Endodermal cell (in vitro differentiated cells): Measurements from ENCODE around the gene UVRAG. TPM values are rescaled to one million over a fixed set of nuclear protein-coding genes. Genes with fewer than 3 reads are reported as not detected.

Experiments used
- DNase-seq: peaks from one replicate; pipeline ENCODE4 v3.0.0-alpha.2; 2017
- H3K27ac ChIP-seq: 2 replicates; pipeline ENCODE4 v1.5.1; 2013; ENCODE audit warnings: mild to moderate bottlenecking, low read depth, low read length, moderate library complexity
- H3K27me3 ChIP-seq: 2 replicates; pipeline ENCODE4 v1.6.1; 2013; ENCODE audit warnings: mild to moderate bottlenecking, low read length, moderate library complexity; ENCODE audit not compliant: insufficient read depth, control insufficient read depth, poor library complexity, severe bottlenecking
- H3K36me3 ChIP-seq: 2 replicates; pipeline ENCODE4 v1.7.0; 2013; ENCODE audit warnings: mild to moderate bottlenecking, low read length, moderate library complexity; ENCODE audit not compliant: control insufficient read depth, insufficient read depth
- H3K4me1 ChIP-seq: one replicate; pipeline ENCODE4 v1.7.0; 2013; ENCODE audit warnings: low read length; ENCODE audit not compliant: control insufficient read depth, insufficient read depth
- H3K4me3 ChIP-seq: 2 replicates; pipeline ENCODE4 v1.5.1; 2013; ENCODE audit warnings: mild to moderate bottlenecking, low read length, moderate library complexity
- H3K9ac ChIP-seq: 2 replicates; pipeline ENCODE4 v1.6.1; 2013; ENCODE audit warnings: mild to moderate bottlenecking, low read length, moderate library complexity; ENCODE audit not compliant: poor library complexity, severe bottlenecking; ENCODE audit errors: extremely low read depth
- H3K9me3 ChIP-seq: 2 replicates; pipeline ENCODE4 v1.6.1; 2013; ENCODE audit warnings: mild to moderate bottlenecking, low read length, moderate library complexity; ENCODE audit not compliant: control insufficient read depth
- H3K27ac Mint-ChIP-seq: 2 replicates; pipeline ENCODE4 v1.8.0; 2020; ENCODE audit warnings: mixed read lengths
- H3K27me3 Mint-ChIP-seq: 2 replicates; pipeline ENCODE4 v1.8.0; 2021; ENCODE audit warnings: mild to moderate bottlenecking, mixed read lengths; ENCODE audit not compliant: insufficient read depth
- H3K36me3 Mint-ChIP-seq: 2 replicates; pipeline ENCODE4 v1.8.0; 2020; ENCODE audit warnings: low read depth, mixed read lengths
- H3K4me1 Mint-ChIP-seq: 2 replicates; pipeline ENCODE4 v1.8.0; 2020; ENCODE audit warnings: mixed read lengths
- H3K4me3 Mint-ChIP-seq: 2 replicates; pipeline ENCODE4 v1.8.0; 2020; ENCODE audit warnings: mild to moderate bottlenecking, moderate library complexity, mixed read lengths
- H3K9me3 Mint-ChIP-seq: 2 replicates; pipeline ENCODE4 v1.8.0; 2020; ENCODE audit warnings: mild to moderate bottlenecking, mixed read lengths
- CTCF ChIP-seq: fragments of 200-600 bp; sonication (generic); conservative IDR thresholded peaks from 2 replicates; pipeline ENCODE4 v1.5.0; 2021; ENCODE audit warnings: antibody characterized with exemption, mild to moderate bottlenecking
- WGBS, 2 experiments: methylation state at CpG; one replicate each; pipeline versions ENCODE4 v1.1.5 to v1.1.7; 2013; ENCODE audit warnings: missing lambda C conversion rate in 2 of 2, mixed read lengths in 1 of 2; ENCODE audit not compliant: insufficient coverage in 1 of 2, insufficient read length in 1 of 2; 5-methylcytosine and 5-hydroxymethylcytosine counted together
- total RNA-seq, 2 donors: library from RNA; stranded (reverse); fragmentation: NEBNext Ultra II Directional in 1 of 2; extraction: Animal tissue kit (Norgen Biotek cat#: 25700) in 1 of 2; gene quantifications; 2 replicates in 1 of 2; 3 replicates in 1 of 2; pipeline ENCODE4 v1.2.1, GENCODE V29; 2021

UVRAG gene
- total RNA-seq, 2 donors from 2014 or later, result 19.7 to 34.9 TPM

DNA sequence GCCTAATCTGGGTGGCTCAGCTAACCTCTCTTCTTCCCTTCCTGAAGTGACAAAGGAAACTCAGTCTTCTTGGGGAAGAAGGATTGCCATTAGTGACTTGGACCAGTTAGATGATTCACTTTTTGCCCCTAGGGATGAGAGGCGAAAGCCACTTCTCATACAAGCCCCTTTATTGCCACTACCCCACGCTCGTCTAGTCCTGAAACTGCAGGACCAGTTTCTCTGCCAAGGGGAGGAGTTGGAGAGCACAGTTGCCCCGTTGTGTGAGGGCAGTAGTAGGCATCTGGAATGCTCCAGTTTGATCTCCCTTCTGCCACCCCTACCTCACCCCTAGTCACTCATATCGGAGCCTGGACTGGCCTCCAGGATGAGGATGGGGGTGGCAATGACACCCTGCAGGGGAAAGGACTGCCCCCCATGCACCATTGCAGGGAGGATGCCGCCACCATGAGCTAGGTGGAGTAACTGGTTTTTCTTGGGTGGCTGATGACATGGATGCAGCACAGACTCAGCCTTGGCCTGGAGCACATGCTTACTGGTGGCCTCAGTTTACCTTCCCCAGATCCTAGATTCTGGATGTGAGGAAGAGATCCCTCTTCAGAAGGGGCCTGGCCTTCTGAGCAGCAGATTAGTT lies 14.2 kb upstream of the UVRAG start:
- Mint-ChIP-seq H3K4me3 (no peak overlapping the region), H3K9me3 (no peaks in the 10 kb centered on the region), H3K27ac (no peak overlapping the region), H3K4me1 (peaks cover 4% of the 10 kb centered on the region), H3K36me3 (peaks cover 7% of the 10 kb centered on the region), H3K27me3 (no peaks in the 10 kb centered on the region)
- no peak for TF ChIP-seq CTCF
- no peak overlapping the region for H3K4me3 ChIP-seq
- H3K9me3 ChIP-seq, result no peaks in the 10 kb centered on the region
- H3K9ac ChIP-seq, result no peak overlapping the region
- no peak overlapping the region for H3K27ac ChIP-seq
- no peaks in the 10 kb centered on the region for H3K4me1 ChIP-seq
- no peaks in the 10 kb centered on the region for H3K36me3 ChIP-seq
- no peak for DNase-seq
- 92 to 94% methylated on average over 2 to 6 of the region's 6 CpGs for WGBS, 2 experiments
- H3K27me3 ChIP-seq, result no peaks in the 10 kb centered on the region

DNA sequence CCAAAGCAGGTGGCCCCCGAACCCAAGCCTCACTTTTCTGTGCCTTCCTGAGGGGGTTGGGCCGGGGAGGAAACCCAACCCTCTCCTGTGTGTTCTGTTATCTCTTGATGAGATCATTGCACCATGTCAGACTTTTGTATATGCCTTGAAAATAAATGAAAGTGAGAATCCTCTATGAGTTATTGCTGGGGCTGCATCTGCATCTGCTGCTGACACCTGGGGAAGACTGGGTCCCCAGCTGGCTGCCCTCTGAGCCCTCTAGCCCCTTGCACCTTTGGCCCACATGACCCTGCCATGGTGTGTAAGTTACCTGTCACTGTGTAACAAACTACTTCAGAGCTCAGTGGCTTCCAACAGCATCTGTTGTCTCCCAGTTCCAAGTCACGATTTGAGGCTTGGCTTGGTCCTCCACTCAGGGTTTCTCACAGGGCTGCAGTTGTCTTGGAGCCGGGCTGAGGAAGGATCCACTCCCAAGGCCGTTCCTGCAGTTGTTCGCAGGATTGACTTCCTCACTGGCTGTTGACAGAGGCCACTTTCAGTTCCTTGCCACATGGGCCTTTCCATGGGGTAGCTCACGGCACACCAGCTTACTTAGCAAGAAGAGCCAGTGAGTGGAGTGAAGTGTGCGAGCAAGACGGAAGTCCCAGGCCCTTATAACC lies 13.5 kb upstream of the UVRAG start:
- 89 to 94% methylated on average over 9 of the region's 9 CpGs for WGBS, 2 experiments
- Histone ChIP-seq H3K9ac (no peak overlapping the region), H3K36me3 (no peaks in the 10 kb centered on the region), H3K4me1 (no peaks in the 10 kb centered on the region), H3K27me3 (no peaks in the 10 kb centered on the region), H3K27ac (no peak overlapping the region), H3K9me3 (no peaks in the 10 kb centered on the region), H3K4me3 (no peak overlapping the region)
- Mint-ChIP-seq H3K9me3 (no peaks in the 10 kb centered on the region), H3K27me3 (no peaks in the 10 kb centered on the region), H3K4me1 (peaks cover 4% of the 10 kb centered on the region), H3K4me3 (no peak overlapping the region), H3K36me3 (peaks cover 7% of the 10 kb centered on the region), H3K27ac (no peak overlapping the region)
- peak; percentile 21 for DNase-seq
- TF ChIP-seq CTCF, result no peak

- H3K4me1 Mint-ChIP-seq, result peaks cover 4% of the 10 kb centered on the region
- H3K9ac ChIP-seq, result no peak overlapping the region
- no peaks in the 10 kb centered on the region for H3K9me3 ChIP-seq
- DNase-seq, result no peak
- no peak overlapping the region for H3K27ac Mint-ChIP-seq
- no peaks in the 10 kb centered on the region for H3K4me1 ChIP-seq
- no peak overlapping the region for H3K4me3 ChIP-seq
- 90 to 96% methylated on average over 8 to 12 of the region's 12 CpGs for WGBS, 2 experiments
- H3K27ac ChIP-seq, result no peak overlapping the region
- peaks cover 3% of the 10 kb centered on the region for H3K36me3 Mint-ChIP-seq
- no peak for TF ChIP-seq CTCF
- no peaks in the 10 kb centered on the region for H3K27me3 ChIP-seq
- H3K36me3 ChIP-seq, result no peaks in the 10 kb centered on the region
- H3K4me3 Mint-ChIP-seq, result no peak overlapping the region
- H3K9me3 Mint-ChIP-seq, result no peaks in the 10 kb centered on the region
- H3K27me3 Mint-ChIP-seq, result peaks cover 2% of the 10 kb centered on the region
Measured at GRCh38 chr11:75802021-75802912, 12.7 kb upstream of the UVRAG start.
